ENCODE measurements around the gene UGT1A3.

Gene UGT1A3

DNA sequence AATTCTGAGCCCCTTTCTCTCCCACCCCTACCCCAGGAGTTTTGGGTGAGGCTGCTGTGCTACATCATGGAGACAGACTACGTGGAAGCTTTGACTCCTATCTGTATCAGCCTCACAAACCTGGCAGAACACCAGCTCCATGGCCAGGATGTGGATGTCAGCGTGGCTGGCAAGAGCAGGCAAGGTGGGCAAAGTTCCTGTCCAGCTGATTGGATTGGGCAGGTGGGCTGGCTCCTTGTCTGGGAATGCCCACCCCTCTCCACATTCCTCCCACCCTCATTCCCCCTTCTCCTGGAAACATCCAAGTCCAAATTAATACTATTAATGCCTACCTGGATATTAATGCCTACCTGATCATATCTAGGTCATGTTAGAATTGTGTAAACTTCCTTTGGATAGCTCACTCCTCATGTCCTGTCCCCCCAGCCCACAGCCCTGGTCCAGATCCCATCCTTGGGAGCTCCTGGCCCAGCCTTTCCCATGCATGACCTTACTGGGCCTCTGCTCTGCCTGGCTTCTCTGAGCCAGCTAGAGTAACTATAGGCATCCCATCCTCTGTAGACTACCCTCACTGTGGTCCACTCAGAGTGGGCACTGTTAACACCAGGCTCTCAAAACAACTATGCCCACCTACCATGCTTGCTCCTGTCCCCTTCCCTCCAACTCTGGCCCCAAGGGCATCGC, 73.4 kb downstream of the UGT1A3 start:
- POLR2A ChIA-PET: no interaction called here
- DNase-seq (ENCODE audit: extremely low spot score): no peak
- CTCF ChIA-PET: no interaction called here
- no peak for TF ChIP-seq L3MBTL2 (conservative IDR thresholded peaks at IDR 0.05)
- TF ChIP-seq LEF1 (IDR thresholded peaks at IDR 0.05; ENCODE audit: borderline replicate concordance): no peak
- no peak for TF ChIP-seq HDGF (IDR thresholded peaks at IDR 0.05; ENCODE audit: borderline replicate concordance)
- TF ChIP-seq FOXM1 (IDR thresholded peaks at IDR 0.05; ENCODE audit: borderline replicate concordance): no peak
- TF ChIP-seq NFRKB (IDR thresholded peaks at IDR 0.05): no peak
- no peak for TF ChIP-seq ARNT (IDR thresholded peaks at IDR 0.05)
- TF ChIP-seq CTBP1 (IDR thresholded peaks at IDR 0.05; ENCODE audit: borderline replicate concordance): no peak
- no peak for TF ChIP-seq SUZ12 (IDR thresholded peaks at IDR 0.05)
- no peak for TF ChIP-seq ZNF384 (IDR thresholded peaks at IDR 0.05)
- no peak for TF ChIP-seq SP1 (IDR thresholded peaks at IDR 0.05)
- no peak for TF ChIP-seq ELF4 (IDR thresholded peaks at IDR 0.05)
- TF ChIP-seq FOXK2 (IDR thresholded peaks at IDR 0.05): no peak

DNA sequence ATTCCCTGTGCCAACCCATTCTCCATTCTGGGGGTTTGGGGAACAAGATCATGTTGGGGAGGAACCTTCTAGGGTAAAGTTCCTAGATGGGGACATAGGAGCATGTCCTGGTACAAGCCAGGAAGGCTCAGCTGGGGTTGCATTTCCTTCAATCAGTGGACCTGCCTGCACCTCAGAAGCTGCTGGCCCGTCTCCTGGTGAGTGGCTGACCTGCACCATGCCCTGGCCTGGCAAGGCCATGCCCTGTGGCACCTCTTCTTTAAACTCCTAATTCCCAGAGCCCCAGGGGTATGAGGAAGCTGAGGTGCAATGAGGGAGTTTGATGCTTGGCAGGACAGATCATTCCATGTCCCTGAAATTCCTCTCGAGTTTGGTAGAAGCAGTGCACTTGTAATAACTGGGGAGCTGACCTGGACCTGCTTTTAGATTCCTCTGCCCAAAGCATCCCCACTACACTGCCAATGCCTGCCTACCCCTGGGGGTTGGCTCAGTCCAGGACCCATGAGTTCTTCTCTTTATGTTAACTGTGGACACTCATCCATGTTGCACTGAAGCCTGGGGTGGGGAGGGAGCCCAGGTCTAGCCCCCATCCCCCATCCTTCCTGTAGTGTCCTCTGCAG, 74.6 kb downstream of the UGT1A3 start:
- CTCF ChIA-PET: no interaction called here
- TF ChIP-seq LEF1 (IDR thresholded peaks at IDR 0.05; ENCODE audit: borderline replicate concordance) (no peak), ZNF384 (IDR thresholded peaks at IDR 0.05) (no peak), CTBP1 (IDR thresholded peaks at IDR 0.05; ENCODE audit: borderline replicate concordance) (no peak), SP1 (IDR thresholded peaks at IDR 0.05) (no peak), L3MBTL2 (conservative IDR thresholded peaks at IDR 0.05) (no peak), TARDBP (IDR thresholded peaks at IDR 0.05) (no peak), SUZ12 (IDR thresholded peaks at IDR 0.05) (no peak), FOXM1 (IDR thresholded peaks at IDR 0.05; ENCODE audit: borderline replicate concordance) (no peak), HDGF (IDR thresholded peaks at IDR 0.05; ENCODE audit: borderline replicate concordance) (no peak), BHLHE40 (IDR thresholded peaks at IDR 0.05; ENCODE audit: borderline replicate concordance) (no peak), NFRKB (IDR thresholded peaks at IDR 0.05) (no peak), ELF4 (IDR thresholded peaks at IDR 0.05) (no peak), ARNT (IDR thresholded peaks at IDR 0.05) (no peak), FOXK2 (IDR thresholded peaks at IDR 0.05) (no peak), FOXA1 (IDR thresholded peaks at IDR 0.05) (no peak)
- TF ChIP-seq, protein P1, sequence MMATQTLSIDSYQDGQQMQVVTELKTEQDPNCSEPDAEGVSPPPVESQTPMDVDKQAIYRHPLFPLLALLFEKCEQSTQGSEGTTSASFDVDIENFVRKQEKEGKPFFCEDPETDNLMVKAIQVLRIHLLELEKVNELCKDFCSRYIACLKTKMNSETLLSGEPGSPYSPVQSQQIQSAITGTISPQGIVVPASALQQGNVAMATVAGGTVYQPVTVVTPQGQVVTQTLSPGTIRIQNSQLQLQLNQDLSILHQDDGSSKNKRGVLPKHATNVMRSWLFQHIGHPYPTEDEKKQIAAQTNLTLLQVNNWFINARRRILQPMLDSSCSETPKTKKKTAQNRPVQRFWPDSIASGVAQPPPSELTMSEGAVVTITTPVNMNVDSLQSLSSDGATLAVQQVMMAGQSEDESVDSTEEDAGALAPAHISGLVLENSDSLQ (IDR thresholded peaks at IDR 0.05): no peak
- DNase-seq (ENCODE audit: extremely low spot score): no peak
- POLR2A ChIA-PET: no interaction called here

DNA sequence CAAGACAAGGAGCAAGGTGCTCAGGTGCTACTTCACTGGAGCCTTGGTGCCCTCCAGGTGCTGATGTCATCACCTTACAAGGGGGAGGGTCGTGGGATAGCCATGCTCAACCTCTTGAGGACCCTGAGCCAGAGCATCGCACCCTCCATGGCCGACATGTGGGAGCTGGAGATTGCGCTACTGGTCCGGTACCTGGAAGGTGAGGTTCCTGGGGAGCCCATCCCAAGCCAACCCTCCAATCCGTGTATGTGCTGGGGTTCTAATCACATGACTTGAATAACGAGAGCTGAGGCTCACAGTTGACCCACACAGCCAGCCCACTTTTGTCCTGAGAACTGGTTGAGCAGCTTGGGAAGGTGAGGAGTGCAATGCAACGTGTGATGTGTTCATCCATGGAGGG, 75.2 kb downstream of the UGT1A3 start:
- CTCF ChIA-PET: no interaction called here
- POLR2A ChIA-PET: no interaction called here
- no peak for DNase-seq (ENCODE audit: extremely low spot score)
- no peak for TF ChIP-seq FOXK2 (IDR thresholded peaks at IDR 0.05)
- no peak for TF ChIP-seq ARNT (IDR thresholded peaks at IDR 0.05)
- TF ChIP-seq NFRKB (IDR thresholded peaks at IDR 0.05): no peak

DNA sequence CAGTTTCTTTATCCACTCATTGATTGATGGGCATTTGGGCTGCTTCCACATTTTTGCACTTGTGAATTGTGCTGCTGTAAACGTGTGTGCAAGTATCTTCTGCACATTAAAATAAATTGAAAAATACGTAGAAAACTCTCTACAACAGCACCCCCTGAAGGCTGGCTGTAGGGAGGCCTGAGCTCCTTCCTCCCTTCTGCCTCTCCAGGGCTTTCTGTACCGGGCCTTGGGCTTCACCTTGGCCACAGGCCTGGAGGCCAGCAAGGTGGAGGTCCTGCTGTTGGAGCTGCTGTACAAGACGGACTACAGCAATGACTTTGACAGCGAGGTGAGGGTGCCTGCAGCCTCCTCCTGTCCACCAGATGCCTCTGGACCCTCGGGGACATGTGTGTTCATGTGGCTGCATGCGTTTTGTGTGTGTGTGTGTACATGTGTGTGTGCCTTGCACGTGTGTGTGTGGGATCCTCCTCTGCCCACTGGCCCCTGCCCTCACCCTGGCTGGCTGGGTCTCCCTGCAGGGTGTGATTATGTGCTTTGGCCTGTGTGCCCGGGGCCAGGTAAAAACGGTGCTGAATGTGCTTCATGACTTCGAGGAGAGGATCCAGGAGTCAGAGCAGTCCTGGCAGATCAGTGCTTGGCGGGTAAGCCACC, 78.5 kb downstream of the UGT1A3 start:
- ChIA-PET POLR2A (interaction anchor here (1.1 kb wide), 1 partner anchor 25 kb away, joined by 3 read pairs; no protein-coding TSS in a partner anchor), CTCF (no interaction called here)
- no peak for DNase-seq (ENCODE audit: extremely low spot score)
- no peak for TF ChIP-seq NFRKB (IDR thresholded peaks at IDR 0.05)
- no peak for TF ChIP-seq FOXM1 (IDR thresholded peaks at IDR 0.05; ENCODE audit: borderline replicate concordance)
- TF ChIP-seq LEF1 (IDR thresholded peaks at IDR 0.05; ENCODE audit: borderline replicate concordance): no peak
- no peak for TF ChIP-seq SP1 (IDR thresholded peaks at IDR 0.05)
- no peak for TF ChIP-seq SUZ12 (IDR thresholded peaks at IDR 0.05)
- no peak for TF ChIP-seq FOXA1 (IDR thresholded peaks at IDR 0.05)
- no peak for TF ChIP-seq CTBP1 (IDR thresholded peaks at IDR 0.05; ENCODE audit: borderline replicate concordance)
- TF ChIP-seq HDGF (IDR thresholded peaks at IDR 0.05; ENCODE audit: borderline replicate concordance): no peak
- TF ChIP-seq, protein P1 (IDR thresholded peaks at IDR 0.05): no peak
- no peak for TF ChIP-seq TARDBP (IDR thresholded peaks at IDR 0.05)
- no peak for TF ChIP-seq ARNT (IDR thresholded peaks at IDR 0.05)
- no peak for TF ChIP-seq BHLHE40 (IDR thresholded peaks at IDR 0.05; ENCODE audit: borderline replicate concordance)
- no peak for TF ChIP-seq ELF4 (IDR thresholded peaks at IDR 0.05)
- TF ChIP-seq L3MBTL2 (conservative IDR thresholded peaks at IDR 0.05): no peak
- no peak for TF ChIP-seq FOXK2 (IDR thresholded peaks at IDR 0.05)
- TF ChIP-seq ZNF384 (IDR thresholded peaks at IDR 0.05): no peak

DNA sequence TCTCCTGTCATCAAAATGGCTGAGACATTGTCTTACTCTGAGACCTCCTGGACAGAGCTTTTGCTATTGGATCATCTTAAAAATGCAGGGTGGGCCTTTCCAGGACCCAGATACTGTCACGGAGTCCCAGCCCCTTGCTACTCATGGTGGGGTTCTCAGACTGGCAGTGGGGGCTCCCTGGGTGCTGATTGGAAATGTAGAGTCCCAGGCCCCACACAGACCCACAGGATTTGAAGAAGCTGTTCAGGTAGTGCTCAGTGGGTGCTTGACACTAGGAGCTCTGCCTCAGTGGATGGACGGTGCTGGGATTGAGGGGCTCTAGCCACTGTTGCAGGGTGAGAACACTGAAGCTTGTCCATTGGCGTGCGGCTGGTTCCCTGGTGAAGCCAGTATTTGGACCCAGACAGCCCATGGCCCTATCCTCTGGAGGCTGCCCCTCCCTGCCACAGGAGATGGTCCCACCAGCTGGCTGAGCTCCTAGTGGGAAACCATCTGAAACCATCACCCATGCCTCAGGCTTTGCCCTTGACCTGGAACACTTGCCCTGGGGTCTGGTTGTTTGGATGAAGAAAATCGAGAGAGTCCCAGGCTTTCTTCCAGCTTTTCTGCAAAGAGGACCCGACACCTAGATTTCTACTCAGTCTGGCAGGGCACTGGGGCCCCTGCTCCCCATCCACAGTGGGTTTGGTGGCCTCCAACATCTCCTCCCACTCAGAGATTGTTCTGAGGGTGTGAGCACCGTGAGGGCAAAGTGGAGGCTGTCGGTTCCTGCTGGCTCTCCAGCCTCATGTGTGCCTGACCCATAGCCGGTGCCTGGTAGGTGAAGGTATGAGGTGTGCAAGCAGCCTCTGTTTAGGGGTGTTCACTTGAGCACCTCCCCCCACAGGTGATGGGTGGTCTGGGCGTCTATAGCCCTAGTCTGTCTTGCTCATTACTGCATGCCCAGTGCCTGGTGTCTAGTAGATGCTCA, 79.4 kb downstream of the UGT1A3 start:
- DNase-seq (ENCODE audit: extremely low spot score): no peak
- POLR2A ChIA-PET: interaction anchor here (1.1 kb wide), 1 partner anchor 24 kb away, joined by 3 read pairs; no protein-coding TSS in a partner anchor
- TF ChIP-seq NFRKB (IDR thresholded peaks at IDR 0.05) (no peak), L3MBTL2 (conservative IDR thresholded peaks at IDR 0.05) (no peak), ARNT (IDR thresholded peaks at IDR 0.05) (no peak)
- CTCF ChIA-PET: no interaction called here

DNA sequence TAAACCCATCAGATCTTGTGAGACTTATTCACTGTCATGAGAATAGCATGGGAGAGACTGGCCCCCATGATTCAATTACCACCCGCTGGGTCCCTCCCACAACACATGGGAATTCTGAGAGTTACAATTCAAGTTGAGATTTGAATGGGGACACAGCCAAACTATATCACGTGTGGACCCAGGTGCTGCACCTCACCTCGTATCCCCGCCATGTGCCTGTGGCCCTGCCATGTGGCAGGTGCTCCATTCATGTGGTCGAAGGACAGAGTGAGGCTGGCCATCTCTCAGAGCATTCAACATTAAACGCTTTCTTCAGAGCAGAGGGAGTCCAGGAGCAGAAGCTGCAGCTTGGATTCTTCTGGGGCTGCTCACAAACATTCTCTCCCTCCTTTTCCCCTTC, 81.5 kb downstream of the UGT1A3 start:
- no peak for DNase-seq (ENCODE audit: extremely low spot score)
- TF ChIP-seq L3MBTL2 (conservative IDR thresholded peaks at IDR 0.05) (peak; percentile 55), BHLHE40 (IDR thresholded peaks at IDR 0.05; ENCODE audit: borderline replicate concordance) (no peak)
- CTCF ChIA-PET: no interaction called here
- POLR2A ChIA-PET: no interaction called here

Data from HEK293T (cell line).